MG63 (cell line): ENCODE results near the gene CRB3. TPM values are rescaled to one million over a fixed set of nuclear protein-coding genes. Genes with fewer than 3 reads are reported as not detected.
"Not testable (repeated sequence)": the region's sequence is repeated elsewhere in the genome, so short reads cannot be mapped to it uniquely, and the experiment has no call there.

Source experiments
- DNase-seq: peaks from one replicate; pipeline ENCODE4 v3.0.0-alpha.2; 2020
- H3K27me3 ChIP-seq: fragments of 250-450 bp; sonication (Bioruptor Pico); 2 replicates; pipeline ENCODE4 v1.5.1; 2020; ENCODE audit warnings: mild to moderate bottlenecking, moderate library complexity
- H3K36me3 ChIP-seq: fragments of 250-450 bp; sonication (Bioruptor Pico); 2 replicates; pipeline ENCODE4 v1.5.1; 2020; ENCODE audit warnings: mild to moderate bottlenecking, moderate library complexity
- H3K4me3 ChIP-seq: fragments of 250-450 bp; sonication (Bioruptor Pico); 2 replicates; pipeline ENCODE4 v1.5.1; 2020; ENCODE audit warnings: mild to moderate bottlenecking, moderate library complexity
- H3K9me3 ChIP-seq: fragments of 250-450 bp; sonication (Bioruptor Pico); 2 replicates; pipeline ENCODE4 v1.5.1; 2020; ENCODE audit warnings: mild to moderate bottlenecking, moderate library complexity
- total RNA-seq: library from RNA; depleted of rRNA; stranded (reverse); fragments of >200 nt; shearing (Covaris generic); gene quantifications from 2 replicates; pipeline ENCODE4 v1.2.3, GENCODE V29; 2014; ENCODE audit warnings: low replicate concordance

The CRB3 gene
- total RNA-seq, 1 experiment from 2014 or later: not detected

GRCh38 chr19:6428692-6429418 lies 35.2 kb upstream of the CRB3 start:
- not testable (repeated sequence) for H3K9me3 ChIP-seq, DNase-seq, H3K36me3 ChIP-seq, H3K4me3 ChIP-seq, H3K27me3 ChIP-seq

- no peaks in the 10 kb centered on the region for H3K27me3 ChIP-seq
- DNase-seq: no peak
These were observed 34.5 kb upstream of the CRB3 start for GRCh38 chr19:6429419-6430221.

GRCh38 chr19:6431891-6432290 lies 32.2 kb upstream of the CRB3 start:
- Histone ChIP-seq H3K36me3 (no peaks in the 10 kb centered on the region), H3K4me3 (no peak overlapping the region), H3K9me3 (no peaks in the 10 kb centered on the region), H3K27me3 (no peaks in the 10 kb centered on the region)
- DNase-seq: no peak

More at GRCh38 chr19:6429419-6430221, 34.5 kb upstream of the CRB3 start:
- H3K9me3 ChIP-seq: 0 out of 2 replicates have a peak, but pooled peaks cover 3% of the 10 kb centered on the region
- no peak overlapping the region for H3K4me3 ChIP-seq
- H3K36me3 ChIP-seq: no peaks in the 10 kb centered on the region

- H3K9me3 ChIP-seq: no peaks in the 10 kb centered on the region
- H3K4me3 ChIP-seq: no peak overlapping the region
- no peak for DNase-seq
- no peaks in the 10 kb centered on the region for H3K27me3 ChIP-seq
- no peaks in the 10 kb centered on the region for H3K36me3 ChIP-seq
These were observed 30.9 kb upstream of the CRB3 start for GRCh38 chr19:6433165-6433564.

- DNase-seq: no peak
- Histone ChIP-seq H3K36me3 (no peaks in the 10 kb centered on the region), H3K9me3 (no peaks in the 10 kb centered on the region), H3K27me3 (no peaks in the 10 kb centered on the region), H3K4me3 (no peak within 1 kb of the TSS)
These were observed 30.4 kb upstream of the CRB3 start, which contains the start of gene SLC25A41 for GRCh38 chr19:6433663-6434062. TSS of gene SLC25A41 (minus strand) at chr19:6433763. CDS start at chr19:6433693, 70 bp downstream.

- Histone ChIP-seq H3K36me3 (no peaks in the 10 kb centered on the region), H3K27me3 (no peaks in the 10 kb centered on the region), H3K4me3 (no peak overlapping the region), H3K9me3 (no peaks in the 10 kb centered on the region)
- no peak for DNase-seq
These were observed 24.3 kb upstream of the CRB3 start for GRCh38 chr19:6439743-6440142.

- Histone ChIP-seq H3K4me3 (no peak overlapping the region), H3K9me3 (no peaks in the 10 kb centered on the region), H3K27me3 (no peaks in the 10 kb centered on the region), H3K36me3 (no peaks in the 10 kb centered on the region)
- no peak for DNase-seq
These were observed 23.2 kb upstream of the CRB3 start for GRCh38 chr19:6440905-6441304.

- no peak for DNase-seq
- Histone ChIP-seq H3K4me3 (no peak overlapping the region), H3K9me3 (no peaks in the 10 kb centered on the region)
These were observed 21.9 kb upstream of the CRB3 start for GRCh38 chr19:6442087-6442688.

GRCh38 chr19:6443986-6444385 lies 20.1 kb upstream of the CRB3 start:
- DNase-seq: no peak
- no peaks in the 10 kb centered on the region for H3K27me3 ChIP-seq
- H3K9me3 ChIP-seq: no peaks in the 10 kb centered on the region
- no peaks in the 10 kb centered on the region for H3K36me3 ChIP-seq
- no peak overlapping the region for H3K4me3 ChIP-seq

More at GRCh38 chr19:6442087-6442688, 21.9 kb upstream of the CRB3 start:
- Histone ChIP-seq H3K36me3 (no peaks in the 10 kb centered on the region), H3K27me3 (no peaks in the 10 kb centered on the region)

GRCh38 chr19:6446452-6446851 lies 17.6 kb upstream of the CRB3 start:
- DNase-seq: no peak
- H3K36me3 ChIP-seq: no peaks in the 10 kb centered on the region
- no peak overlapping the region for H3K4me3 ChIP-seq
- H3K9me3 ChIP-seq: no peaks in the 10 kb centered on the region
- H3K27me3 ChIP-seq: no peaks in the 10 kb centered on the region

- H3K27me3 ChIP-seq: no peaks in the 10 kb centered on the region
- H3K36me3 ChIP-seq: no peaks in the 10 kb centered on the region
- no peak for DNase-seq
- H3K4me3 ChIP-seq: no peak overlapping the region
- H3K9me3 ChIP-seq: no peaks in the 10 kb centered on the region
These were observed 16.0 kb upstream of the CRB3 start for GRCh38 chr19:6448045-6448444.

GRCh38 chr19:6450166-6450565 lies 13.9 kb upstream of the CRB3 start:
- no peaks in the 10 kb centered on the region for H3K9me3 ChIP-seq
- H3K27me3 ChIP-seq: no peaks in the 10 kb centered on the region
- no peaks in the 10 kb centered on the region for H3K36me3 ChIP-seq
- no peak overlapping the region for H3K4me3 ChIP-seq
- DNase-seq: no peak

GRCh38 chr19:6451583-6452222 lies 12.4 kb upstream of the CRB3 start:
- Histone ChIP-seq H3K27me3 (no peaks in the 10 kb centered on the region), H3K4me3 (no peak overlapping the region), H3K36me3 (no peaks in the 10 kb centered on the region), H3K9me3 (no peaks in the 10 kb centered on the region)
- no peak for DNase-seq

- no peak for DNase-seq
- H3K36me3 ChIP-seq: no peaks in the 10 kb centered on the region
- H3K9me3 ChIP-seq: no peaks in the 10 kb centered on the region
- no peak overlapping the region for H3K4me3 ChIP-seq
- no peaks in the 10 kb centered on the region for H3K27me3 ChIP-seq
These were observed 11.9 kb upstream of the CRB3 start for GRCh38 chr19:6452223-6452614.

GRCh38 chr19:6452899-6453298 lies 11.2 kb upstream of the CRB3 start:
- no peaks in the 10 kb centered on the region for H3K36me3 ChIP-seq
- DNase-seq: no peak
- H3K4me3 ChIP-seq: no peak overlapping the region
- no peaks in the 10 kb centered on the region for H3K27me3 ChIP-seq
- no peaks in the 10 kb centered on the region for H3K9me3 ChIP-seq

- Histone ChIP-seq H3K27me3 (no peaks in the 10 kb centered on the region), H3K9me3 (no peaks in the 10 kb centered on the region), H3K36me3 (no peaks in the 10 kb centered on the region), H3K4me3 (no peak overlapping the region)
- DNase-seq: no peak
These were observed 10.0 kb upstream of the CRB3 start for GRCh38 chr19:6453951-6454565.

- H3K27me3 ChIP-seq: no peaks in the 10 kb centered on the region
- no peak for DNase-seq
- H3K9me3 ChIP-seq: no peaks in the 10 kb centered on the region
- H3K4me3 ChIP-seq: no peak overlapping the region
- no peaks in the 10 kb centered on the region for H3K36me3 ChIP-seq
These were observed 8.1 kb upstream of the CRB3 start for GRCh38 chr19:6455924-6456323.
